KG1 (cell line): ENCODE results near the gene UGT2A2.
"Not testable (repeated sequence)": the region's sequence is repeated elsewhere in the genome, so short reads cannot be mapped to it uniquely, and the experiment has no call there.

Experiments
- DNase-seq: peaks from one replicate; lab custom pipeline; 2025; lab: John Stamatoyannopoulos, UW

Gene UGT2A2

DNA sequence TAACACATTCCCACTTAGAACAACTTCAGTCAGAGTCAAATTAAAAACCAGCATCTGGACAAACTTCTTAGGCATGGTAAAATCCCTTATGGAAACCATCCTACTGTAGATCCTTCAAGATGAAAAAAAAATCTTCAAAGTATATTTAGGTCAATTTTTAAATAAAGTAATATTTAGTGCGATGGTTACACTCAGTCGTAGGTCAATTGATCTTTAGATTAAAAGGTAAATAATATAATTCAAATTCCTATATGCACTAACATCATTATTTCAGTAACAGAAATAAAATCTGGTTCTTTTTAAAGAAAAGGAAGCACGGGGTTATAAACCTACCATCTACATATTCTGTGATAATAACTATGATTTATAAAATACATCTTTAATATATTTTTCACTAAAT, at the start of gene UGT2A2:
TSS of gene UGT2A2 (minus strand) at position 101 of the 400 bp plus-strand sequence. CDS start at position 99, 2 bp downstream.
- no peak for DNase-seq

DNA sequence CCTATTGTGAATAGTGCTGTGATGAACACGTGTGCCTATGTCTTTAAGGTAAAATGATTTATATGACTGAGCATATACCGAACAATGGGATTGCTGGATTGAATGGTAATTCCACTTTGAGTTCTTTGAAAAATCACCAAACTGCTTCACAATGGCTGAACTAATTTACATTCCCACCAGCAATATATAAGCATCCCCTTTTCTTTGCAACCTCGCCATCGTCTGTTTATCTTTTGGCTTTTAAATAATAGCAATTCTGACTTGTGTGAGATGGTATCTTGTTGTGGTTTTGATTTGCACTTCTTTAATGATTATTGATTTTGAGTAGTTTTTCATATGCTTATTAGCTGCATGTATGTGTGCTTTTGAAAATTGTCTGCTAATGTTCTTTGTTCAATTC, 45.4 kb upstream of the UGT2A2 start:
- DNase-seq, result no peak

DNA sequence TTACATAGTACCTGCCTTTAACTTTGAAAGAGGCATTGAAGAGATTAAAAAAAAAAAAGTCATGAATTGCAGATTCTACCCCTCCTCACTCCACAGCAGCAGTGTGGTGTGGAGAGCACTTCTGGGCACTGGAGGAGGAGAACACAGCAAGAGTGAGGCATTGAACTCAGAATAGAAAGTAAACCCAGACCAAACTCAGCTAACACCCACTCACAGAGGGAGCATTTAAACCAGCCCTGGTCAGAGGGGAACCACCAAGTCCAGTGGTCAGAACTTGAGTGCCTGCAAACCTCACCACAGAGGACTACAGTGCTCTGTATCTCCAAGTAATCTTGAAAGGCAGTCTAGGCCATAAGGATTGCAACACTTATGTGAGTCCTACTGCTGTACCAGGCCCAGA, 29.2 kb upstream of the UGT2A2 start:
- no peak for DNase-seq

DNA sequence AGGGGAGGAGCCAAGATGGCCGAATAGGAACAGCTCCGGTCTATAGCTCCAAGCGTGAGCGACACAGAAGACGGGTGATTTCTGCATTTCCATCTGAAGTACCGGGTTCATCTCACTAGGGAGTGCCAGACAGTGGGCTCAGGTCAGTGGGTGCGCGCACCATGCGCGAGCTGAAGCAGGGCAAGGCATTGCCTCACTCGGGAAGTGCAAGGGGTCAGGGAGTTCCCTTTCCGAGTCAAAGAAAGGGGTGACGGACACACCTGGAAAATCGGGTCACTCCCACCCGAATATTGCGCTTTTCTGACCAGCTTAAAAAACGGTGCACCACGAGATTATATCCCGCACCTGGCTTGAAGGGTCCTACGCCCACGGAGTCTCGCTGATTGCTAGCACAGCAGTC, 24.6 kb upstream of the UGT2A2 start:
- DNase-seq, result not testable (repeated sequence)

DNA sequence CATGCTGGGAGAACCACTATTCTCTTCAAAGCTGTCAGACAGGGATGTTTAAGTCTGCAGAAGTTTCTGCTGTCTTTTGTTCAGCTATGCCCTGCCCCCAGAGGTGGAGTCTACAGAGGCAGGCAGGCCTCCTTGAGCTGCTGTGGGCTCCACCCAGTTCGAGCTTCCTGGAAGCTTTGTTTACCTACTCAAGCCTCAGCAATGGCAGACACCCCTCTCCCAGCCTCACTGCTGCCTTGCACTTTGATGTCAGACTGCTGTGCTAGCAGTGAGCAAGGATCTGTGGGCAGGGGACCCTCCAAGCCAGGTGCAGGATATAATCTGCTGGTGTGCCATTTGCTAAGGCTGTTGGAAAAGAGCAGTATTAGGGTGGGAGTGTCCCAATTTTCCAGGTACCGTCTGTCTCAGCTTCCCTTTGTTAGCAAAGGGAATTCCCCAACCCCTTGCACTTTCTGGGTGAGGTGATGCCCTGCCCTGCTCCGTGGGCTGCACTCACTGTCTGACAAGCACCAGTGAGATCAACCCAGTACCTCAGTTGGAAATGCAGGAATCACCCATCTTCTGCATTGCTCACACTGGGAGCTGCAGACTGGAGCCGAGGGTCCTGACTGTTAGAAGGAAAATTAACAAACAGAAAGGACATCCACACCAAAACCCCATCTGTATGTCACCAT, 21.8 kb upstream of the UGT2A2 start:
- DNase-seq, result not testable (repeated sequence)

DNA sequence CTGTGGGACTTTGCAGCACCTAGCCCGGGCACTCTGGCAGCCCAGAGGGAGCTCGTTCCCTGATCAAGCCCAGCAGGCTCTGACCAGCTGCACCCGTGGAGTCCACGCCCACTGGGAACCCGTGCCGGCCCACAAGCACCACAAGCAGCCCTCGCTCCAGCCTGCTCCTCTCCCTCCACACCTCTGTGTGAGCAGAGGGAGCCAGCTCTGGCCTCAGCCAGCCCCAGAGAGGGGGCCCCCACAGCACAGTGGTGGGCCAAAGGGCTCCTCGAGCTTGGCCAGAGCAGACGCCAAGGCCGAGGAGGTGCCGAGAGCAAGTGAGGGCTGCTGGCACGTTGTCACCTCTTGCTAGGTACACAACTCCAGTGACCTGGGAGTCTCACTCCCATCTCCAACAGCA, 18.7 kb upstream of the UGT2A2 start:
- no peak for DNase-seq

DNA sequence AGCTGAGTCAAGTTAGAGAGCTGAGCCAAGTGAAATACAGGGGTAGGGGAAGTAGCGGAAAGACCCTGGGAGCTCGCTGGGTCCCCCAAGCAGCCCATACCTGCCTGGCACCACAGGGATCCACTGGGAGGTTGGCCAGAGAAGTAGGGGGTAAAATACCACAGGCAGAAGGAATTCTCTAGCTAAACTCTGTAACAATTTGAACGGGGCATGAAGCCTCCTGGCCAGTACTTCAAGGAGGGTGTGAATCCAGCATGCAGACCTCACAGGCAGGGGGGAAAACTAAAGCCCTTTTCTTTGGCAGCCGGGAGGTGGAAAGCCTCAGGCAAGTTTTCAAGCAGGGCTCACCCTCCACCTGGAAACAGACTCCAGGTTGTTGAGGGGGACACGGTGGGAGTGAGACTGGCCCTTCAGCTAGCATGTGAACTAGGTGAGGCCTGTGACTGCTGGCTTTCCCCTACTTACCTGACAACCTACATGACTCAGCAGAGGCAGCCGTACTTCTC, 17.3 kb upstream of the UGT2A2 start:
- no peak for DNase-seq

DNA sequence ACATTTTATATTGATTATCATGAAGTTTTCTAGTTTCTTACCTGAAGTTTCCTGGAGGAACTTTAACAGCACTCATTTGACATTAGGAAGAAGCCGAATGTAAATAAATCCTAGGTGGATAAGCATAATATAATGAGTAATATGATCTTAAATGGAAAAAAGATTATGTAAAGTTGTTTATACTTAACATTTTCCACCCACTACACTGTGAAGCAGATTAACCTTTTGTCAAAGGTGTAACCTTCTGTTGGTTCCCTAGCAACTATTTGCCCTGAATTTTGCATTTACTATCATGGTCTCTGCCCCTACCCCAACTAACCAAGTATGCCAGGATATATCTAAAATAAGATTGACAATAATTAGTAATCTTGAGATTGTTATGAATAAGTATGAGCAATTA, 13.7 kb upstream of the UGT2A2 start, which contains the start of gene UGT2A1:
TSS of gene UGT2A1 (minus strand) at position 101 of the 400 bp plus-strand sequence. CDS start 5,603 bp downstream, outside the sequence.
- no peak for DNase-seq

DNA sequence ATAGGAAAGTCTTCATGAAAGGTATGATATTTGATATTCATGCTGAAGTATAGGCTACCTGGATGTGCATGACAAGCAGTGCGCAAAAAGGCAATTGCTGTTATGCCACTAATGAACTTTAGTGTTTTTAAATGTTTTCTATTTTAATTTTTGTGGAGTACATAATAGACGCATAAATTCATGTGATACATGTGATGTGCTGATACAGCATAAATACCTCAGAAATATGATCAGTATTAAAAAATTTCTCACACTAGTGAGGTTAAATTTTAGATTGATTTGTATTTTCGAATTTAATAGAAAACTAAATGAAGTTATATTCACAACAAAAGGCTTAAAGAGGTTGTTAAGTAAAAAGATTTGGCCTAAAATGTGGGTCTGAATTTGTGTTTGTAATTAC, 11.4 kb upstream of the UGT2A2 start:
- no peak for DNase-seq

DNA sequence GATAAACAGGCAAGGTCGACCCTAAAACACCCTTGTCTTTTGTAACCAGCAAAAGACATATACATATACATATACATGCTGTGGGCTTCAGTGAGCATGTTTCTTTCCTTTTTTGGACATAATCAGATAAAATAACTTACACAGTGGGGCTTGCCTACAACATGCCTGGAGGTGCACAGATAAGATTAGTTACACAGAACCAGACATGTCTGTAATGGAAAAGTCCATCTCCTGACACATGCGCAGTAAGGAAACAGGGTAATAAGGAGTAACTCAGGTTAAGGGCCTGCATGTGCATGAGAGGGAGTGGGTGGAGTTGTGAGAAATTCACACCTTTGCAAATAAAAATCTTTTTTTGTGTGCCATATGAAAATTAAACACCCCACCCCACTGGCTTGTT, 10.2 kb upstream of the UGT2A2 start:
- no peak for DNase-seq

DNA sequence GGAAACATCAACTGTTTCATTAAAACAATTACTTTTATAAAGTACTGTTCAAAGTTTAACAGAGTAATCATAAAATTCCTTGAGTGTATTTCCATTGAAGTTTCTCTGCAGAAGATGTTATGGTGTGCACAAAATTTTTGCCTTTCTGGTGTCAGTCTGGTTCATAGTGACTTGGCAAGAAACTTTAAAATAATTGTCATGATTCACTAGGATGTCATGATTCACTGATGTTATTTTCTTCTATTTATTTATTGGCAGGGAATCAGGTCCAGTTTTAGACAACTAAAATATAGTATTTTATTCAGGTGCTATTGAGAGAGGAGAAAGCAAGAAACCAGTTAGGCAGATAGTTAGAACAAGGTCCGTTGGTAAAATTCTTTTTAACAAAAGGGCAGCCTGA, 9.8 kb upstream of the UGT2A2 start:
- no peak for DNase-seq

DNA sequence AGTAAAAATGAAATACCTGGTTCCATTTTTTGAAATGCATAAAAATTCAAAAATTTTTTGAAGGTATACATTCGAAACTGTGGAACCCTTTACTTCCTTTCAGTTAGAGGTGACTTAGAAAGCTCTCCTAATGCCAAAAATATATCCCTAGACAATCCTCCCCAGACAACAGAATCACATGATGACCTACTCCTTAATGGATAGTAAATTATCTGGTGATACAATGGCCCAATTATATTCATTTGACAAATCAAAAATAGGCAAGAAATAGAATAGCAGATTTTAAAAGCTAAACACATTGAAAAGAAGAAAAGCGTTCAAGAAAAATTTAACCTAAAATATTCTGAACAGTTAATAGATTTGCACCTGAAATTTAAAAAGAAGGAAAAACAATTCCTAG, 3.5 kb upstream of the UGT2A2 start:
- no peak for DNase-seq

DNA sequence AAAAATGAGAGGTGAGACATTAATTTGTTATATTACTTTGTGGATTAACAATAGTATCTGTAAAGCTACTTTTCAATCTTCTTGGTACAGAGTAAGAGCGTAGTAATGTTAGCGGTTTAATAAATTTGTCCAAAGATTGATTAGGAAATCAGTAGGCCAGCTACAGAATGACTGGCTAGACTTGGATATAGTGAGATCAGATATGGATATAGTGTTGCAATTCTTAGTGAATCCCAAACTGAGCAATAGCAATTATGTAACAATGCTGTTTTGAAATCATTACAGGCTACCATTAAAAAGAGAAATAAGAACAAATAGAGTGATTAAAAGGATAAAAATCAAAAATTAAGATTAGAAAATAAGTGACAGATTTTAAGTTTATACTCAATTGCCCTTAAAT, 847 bp upstream of the UGT2A2 start:
- no peak for DNase-seq

DNA sequence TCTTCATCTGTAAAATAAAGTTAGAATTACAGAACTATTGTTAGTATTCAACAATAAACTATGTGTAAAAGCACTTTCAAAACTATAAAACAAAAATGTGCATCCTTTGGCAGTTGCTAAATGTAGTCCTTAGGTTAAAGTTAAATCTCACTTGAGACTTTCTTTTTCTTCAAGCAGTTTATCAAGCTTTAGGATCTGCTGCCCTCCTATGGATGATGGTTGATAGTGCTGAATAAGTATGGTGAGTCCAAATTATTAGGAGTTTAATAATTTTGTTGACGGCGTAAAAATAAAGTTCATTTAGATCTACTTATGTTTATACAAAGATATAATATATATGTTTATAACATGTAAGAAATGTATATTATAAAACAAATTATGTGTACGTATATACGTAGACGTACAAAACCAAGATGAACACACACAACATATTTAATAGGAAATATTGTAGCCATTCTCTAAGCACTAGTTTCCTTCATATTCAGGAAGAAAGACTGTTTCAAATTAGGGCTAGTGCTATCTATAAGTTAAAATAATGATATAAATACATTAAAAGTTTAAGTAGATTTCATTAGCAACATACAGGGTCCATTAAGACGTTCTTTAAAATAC, 22.3 kb downstream of the UGT2A2 start:
- no peak for DNase-seq

DNA sequence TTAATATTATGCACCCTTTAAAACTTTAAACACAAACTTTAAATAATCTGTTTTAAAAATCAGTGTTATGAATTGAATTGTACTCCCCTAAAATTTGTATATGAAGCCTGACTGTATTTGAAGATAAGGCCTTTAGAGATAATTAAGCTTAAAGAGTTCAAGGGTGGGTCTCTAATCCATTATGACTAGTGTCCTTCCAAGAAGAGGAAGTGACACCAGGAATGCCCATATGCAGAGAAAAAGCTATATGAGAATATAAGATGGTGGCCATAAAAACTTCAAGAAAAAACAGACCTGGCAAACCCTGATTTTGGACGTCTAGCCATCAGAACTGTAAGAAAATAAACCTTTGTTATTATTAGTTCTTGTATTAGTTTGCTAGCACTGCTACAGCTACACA, 29.0 kb downstream of the UGT2A2 start:
- DNase-seq, result no peak

DNA sequence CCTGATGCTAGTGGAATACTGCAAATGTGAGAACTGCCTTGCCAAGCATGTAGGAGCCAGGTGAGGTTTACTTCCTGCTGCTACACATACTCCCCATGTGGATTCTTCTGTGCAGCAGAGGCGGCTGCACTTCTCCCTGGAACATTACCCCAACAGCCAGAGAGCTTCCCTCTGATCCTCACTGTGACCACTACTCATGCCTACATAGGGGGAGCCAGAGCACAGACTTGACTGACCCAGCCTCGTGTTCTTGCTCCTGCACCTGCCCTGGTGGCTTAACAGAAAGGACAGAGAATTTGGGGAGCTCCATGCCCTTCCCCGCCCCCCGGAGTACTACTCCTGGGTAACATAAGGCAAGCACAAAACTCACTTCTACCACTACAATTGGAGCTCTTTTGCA, 38.4 kb downstream of the UGT2A2 start:
- DNase-seq, result no peak

DNA sequence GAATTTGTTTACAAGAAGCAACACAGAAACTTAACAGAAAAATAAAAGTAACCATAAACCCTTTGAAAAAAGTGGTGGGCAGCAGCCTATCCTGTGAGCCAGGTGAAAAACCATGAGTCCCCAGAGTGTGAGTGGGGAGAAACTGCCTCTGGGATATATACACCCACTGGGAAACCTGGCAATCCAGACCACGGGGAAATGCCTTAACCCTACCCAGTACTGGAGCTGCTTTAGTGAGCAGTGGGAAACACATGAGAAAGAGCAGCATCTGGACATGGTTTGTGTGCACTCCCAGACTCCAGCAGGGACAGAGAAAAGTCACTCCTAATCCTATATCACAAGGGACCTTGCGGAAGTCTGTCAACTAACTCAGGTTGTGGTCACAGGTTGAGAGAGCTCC, 39.4 kb downstream of the UGT2A2 start:
- DNase-seq, result no peak

DNA sequence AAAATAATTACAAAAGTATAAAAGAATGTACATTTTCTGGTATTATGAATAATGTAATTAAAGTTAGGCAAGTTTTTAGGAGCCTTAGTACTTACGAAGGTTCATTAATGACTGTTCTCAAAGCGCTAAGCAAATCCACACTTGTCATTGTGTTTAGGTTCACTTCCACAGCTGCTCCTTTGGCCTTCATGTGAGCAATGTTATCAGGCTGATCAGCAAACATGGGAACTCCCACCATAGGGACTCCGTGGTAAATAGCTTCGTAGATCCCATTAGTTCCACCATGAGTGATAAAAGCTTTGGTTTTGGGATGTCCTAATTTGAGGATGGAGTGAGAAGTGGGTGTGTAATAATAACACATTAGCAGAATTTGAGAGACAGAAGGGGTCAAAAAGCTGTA, 45.1 kb downstream of the UGT2A2 start:
- no peak for DNase-seq

DNA sequence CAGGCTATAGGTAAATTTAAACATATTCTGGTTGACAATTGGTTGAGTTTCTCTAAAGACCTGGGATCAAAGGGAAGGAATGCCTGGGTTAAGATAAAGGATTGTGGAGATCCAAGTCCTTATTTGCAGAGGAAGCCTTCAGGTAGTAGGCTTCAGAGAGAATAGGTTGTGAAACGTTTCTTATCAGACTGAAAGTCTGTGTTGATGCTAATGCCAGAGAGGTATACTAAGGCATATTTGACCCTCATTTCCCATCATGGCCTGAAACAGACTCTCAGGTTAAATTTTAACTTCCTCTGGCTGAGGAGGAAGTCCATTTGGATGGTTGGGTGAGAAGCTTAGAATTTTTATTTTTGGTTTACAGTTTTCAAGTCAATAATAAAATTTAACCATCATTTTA, 48.1 kb downstream of the UGT2A2 start:
- no peak for DNase-seq

DNA sequence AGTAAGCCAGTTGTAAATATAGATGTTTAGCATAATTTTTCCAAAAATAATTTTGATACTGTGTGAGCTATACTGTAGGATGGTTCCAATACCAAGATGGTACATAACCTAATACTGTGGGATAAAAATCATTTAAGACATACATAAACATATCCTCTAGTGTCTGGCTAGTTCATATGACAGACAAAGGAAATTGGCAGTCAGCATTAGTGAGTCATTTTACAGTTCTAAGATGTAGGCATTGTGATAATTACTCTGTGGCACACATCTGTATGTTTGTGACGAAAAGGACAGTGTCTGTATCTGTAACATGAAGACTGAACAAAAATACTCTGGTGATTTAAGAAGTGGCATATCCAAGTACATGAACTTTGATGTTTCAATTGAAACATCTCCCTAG, 49.6 kb downstream of the UGT2A2 start:
- DNase-seq, result no peak

DNA sequence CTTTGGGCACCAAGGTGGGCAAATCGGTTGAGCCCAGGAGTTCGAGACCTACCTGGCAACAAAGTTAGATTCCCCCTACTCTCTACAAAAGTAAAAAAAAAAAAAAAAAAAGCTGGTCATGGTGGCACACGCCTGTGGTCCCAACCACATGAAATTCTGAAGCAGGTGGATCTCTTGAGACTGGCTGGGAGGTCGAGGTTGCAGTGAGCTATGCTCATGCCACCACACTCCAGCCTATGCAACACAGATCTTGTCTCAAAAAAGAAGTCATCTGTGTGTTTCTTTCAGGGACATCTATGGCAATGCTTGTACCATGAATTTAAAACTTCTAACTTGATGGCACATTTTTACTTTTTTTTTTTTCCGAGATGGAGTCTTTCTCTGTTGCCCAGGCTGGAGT, 55.3 kb downstream of the UGT2A2 start:
- DNase-seq, result no peak

DNA sequence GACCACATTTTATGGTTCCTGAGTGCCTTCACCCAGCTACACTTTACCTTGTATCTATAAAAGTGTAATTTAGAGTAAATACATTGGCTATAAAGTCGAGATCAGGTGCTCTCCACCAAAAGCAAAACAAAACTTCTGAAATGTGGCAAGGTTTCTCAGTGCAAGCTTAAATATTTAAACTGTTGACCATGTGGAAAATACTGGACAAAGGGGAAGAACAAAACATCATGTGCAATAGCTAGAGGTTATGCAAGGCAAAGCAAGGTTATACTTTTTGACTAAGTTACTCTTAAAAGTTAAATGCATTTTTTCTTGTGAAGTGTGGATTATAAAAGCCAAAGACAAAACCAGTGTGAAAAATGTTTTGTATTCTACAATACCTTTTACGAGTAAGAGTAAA, 55.9 kb downstream of the UGT2A2 start:
- no peak for DNase-seq

DNA sequence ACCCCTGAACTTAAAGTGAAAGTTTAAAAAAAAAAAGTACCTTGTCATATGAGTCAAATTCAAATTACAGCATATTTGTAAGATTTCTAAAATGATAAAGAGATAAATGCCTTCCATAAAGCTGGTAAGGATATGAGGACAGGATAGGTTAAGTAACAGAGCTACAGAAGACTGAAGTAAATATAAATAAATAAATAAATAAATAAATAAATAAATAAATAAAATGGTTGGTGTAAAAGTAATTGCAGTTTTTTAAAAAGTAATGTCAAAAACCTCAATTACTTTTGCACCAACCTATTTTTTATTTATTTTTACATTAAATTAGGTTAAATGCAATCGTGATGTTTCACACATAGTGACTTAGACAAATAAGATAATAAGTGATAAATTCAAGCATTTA, 62.2 kb downstream of the UGT2A2 start:
- DNase-seq, result no peak
